ENCODE data around the gene CASP9. TPM values are rescaled to one million over a fixed set of nuclear protein-coding genes. Genes with fewer than 3 reads are reported as not detected.

The CASP9 gene
- 3.9 and 5.5 TPM in 2 replicates for total RNA-seq

DNA sequence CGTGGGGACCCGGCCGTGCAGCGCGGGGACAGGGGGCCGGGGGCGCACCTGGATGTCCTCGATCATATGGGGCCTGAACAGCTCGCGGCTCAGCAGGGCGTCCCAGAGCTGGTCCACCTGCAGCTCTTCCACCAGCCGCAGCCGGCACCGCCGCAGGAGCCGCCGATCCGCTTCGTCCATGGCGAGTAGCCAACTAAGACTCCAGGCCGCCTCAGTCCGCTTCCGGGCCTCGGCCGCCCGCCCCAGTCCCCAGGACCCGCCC is at the start of gene CASP9:
CASP9 (minus strand) TSS at position 195 of the 262 bp plus-strand sequence; CDS start at position 180, 15 bp downstream.

DNA sequence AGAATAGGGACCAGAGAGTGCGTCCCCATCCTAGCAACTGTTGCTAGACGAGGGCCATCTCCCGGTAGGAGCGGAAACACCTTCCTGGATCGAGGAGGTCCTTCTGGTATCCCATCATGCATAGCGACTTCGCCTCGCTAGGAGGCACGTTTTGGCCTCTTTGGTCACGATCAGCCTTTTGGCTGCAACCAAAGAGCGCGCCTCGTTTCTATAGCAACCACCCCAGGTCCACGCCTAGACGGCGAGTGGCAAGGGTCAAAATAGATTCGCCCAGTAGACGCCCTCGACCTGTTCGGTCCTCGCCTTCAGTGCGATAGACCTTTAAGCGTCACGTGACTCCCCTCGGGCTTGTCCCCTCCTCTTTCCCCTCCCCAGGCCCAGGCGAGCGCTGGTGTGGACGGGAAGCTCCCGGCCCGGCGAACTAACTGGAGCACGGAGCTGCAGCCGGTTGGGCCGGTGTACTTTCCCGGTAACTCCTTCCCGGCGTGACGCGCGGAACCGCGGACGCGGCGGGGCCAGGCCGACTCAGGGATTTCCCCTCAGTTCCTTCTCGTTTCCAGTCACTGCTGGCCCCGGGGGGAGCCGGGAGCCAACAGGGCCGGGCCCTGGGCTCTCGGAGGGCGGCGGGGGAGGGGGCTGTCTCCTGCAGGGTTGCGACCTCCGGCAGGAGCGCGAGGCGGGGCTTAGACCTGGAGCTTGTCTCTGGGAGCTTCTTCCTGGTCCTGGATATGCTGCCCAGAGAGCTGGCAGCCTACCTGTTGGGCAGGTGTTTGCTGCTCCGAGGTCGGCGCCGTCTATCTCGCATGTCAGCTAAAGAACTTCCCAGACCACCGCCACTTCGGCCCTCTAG is 2.7 kb upstream of the CASP9 start, which contains the start of gene DNAJC16:
DNAJC16 (plus strand) TSS at position 359 of the 850 bp plus-strand sequence. CDS start 2,258 bp downstream, outside the sequence.

DNA sequence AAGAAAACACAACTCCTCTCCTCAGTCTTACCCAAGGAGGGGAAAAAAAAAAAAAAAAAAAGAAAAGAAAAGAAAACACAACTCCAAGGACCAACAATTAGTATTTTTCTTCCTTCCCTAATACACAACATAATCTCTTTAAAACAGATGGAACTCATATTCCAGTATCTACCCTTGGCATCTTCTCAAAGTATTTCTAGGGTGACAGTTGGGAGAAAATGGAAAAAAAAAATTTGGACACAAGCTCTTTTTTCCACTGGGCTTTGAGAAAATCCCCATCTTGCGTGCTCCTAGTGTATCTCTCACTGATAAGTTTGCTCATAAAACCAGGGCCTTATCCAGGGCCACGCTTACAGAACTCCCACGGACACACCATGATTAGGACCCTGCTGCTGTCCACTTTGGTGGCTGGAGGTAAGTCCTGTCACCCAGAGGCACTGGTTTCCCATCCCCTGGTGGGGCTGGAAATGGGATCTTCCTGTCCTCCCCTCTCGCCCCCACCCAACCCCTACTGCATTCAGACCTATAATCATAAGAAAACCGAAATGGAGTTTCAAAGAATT is 48.2 kb downstream of the CASP9 start, which contains the start of gene CELA2B:
CELA2B (plus strand) TSS at position 353 of the 563 bp plus-strand sequence; CDS start at position 375, 22 bp downstream.

DNA sequence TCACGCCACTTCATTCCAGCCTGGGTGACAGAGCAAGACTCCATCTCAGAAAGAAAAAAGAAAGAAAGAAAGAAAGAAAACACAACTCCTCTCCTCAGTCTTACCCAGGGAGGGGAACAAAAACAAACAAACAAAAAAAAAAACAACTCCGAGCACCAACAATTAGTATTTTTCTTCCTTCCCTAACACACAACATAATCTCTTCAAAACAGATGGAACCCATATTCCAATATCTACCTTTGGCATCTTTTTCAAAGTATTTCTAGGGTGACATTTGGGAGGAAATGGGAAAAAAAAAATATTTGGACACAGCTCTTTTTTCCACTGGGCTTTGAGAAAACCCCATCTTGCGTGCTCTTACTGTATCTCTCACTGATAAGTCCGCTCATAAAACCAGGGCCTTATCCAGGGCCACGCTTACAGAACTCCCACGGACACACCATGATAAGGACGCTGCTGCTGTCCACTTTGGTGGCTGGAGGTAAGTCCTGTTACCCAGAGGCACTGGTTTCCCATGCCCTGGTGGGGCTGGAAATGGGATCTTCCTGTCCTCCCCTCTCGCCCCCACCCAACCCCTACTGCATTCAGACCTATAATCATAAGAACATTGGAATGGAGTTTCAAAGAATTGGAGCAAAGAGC is 67.6 kb downstream of the CASP9 start, which contains the start of gene CELA2A:
CELA2A (plus strand) TSS at position 420 of the 642 bp plus-strand sequence; CDS start at position 442, 22 bp downstream.

Other genes starting within 250 kb of the CASP9 start
- 18.5 and 19.0 TPM in 2 replicates for gene EFHD2, start 114.3 kb downstream of the CASP9 start, total RNA-seq
- not detected in 2 replicates for gene CTRC, start 85.8 kb downstream of the CASP9 start, total RNA-seq
- gene CELA2A, start 67.5 kb downstream of the CASP9 start, total RNA-seq, result 0.14 and 0.37 TPM in 2 replicates
- 0.18 and 0.28 TPM in 2 replicates for gene CELA2B, start 48.1 kb downstream of the CASP9 start, total RNA-seq
- 13.9 and 15.4 TPM in 2 replicates for gene DNAJC16, start 2.6 kb upstream of the CASP9 start, total RNA-seq
- gene AGMAT, start 60.8 kb upstream of the CASP9 start, total RNA-seq, result 0.83 and 1.6 TPM in 2 replicates
- gene DDI2, start 93.2 kb upstream of the CASP9 start, total RNA-seq, result 10.0 and 14.5 TPM in 2 replicates
- gene PLEKHM2, start 160.1 kb upstream of the CASP9 start, total RNA-seq, result 49.2 and 83.8 TPM in 2 replicates
- 0.14 and 0.37 TPM in 2 replicates for gene SLC25A34, start 212.0 kb upstream of the CASP9 start, total RNA-seq
- not detected in 2 replicates for gene TMEM82, start 218.3 kb upstream of the CASP9 start, total RNA-seq
- gene FBLIM1, start 234.6 kb upstream of the CASP9 start, total RNA-seq, result 34.3 and 44.1 TPM in 2 replicates